PFSK-1 (cell line): Measurements from ENCODE around the gene SLITRK6.

ENCODE experiments used
- FOXP2 ChIP-seq: optimal IDR thresholded peaks from 2 replicates; pipeline ENCODE3; 2011; ENCODE audit warnings: borderline replicate concordance, control low read depth, inconsistent platforms; ENCODE audit not compliant: insufficient read depth; ENCODE audit errors: extremely low read length, extremely low read depth
- POLR2AphosphoS5 ChIP-seq: IDR thresholded peaks from 2 replicates; pipeline ENCODE4 v1.6.1; 2012; ENCODE audit warnings: low read depth, mild to moderate bottlenecking, control low read depth, low read length, moderate library complexity
- SIN3A ChIP-seq: IDR thresholded peaks from 2 replicates; pipeline ENCODE4 v1.6.1; 2012; ENCODE audit warnings: mild to moderate bottlenecking, low read length, moderate library complexity, borderline replicate concordance; ENCODE audit not compliant: insufficient read depth
- TAF1 ChIP-seq: IDR thresholded peaks from 2 replicates; pipeline ENCODE4 v1.6.1; 2012; ENCODE audit warnings: low read length, control low read depth, borderline replicate concordance; ENCODE audit not compliant: insufficient read depth
- TF ChIP-seq, protein P1 (sequence below), 2 experiments: IDR thresholded peaks; 2 replicates each; pipeline versions ENCODE4 v1.6.1 to v1.8.0; 2011 to 2012; ENCODE audit warnings: low read depth in 2 of 2, low read length in 2 of 2, control low read depth in 1 of 2, inconsistent platforms in 1 of 2, mild to moderate bottlenecking in 1 of 2, moderate library complexity in 1 of 2; ENCODE audit not compliant: insufficient read depth in 1 of 2

The SLITRK6 gene

DNA sequence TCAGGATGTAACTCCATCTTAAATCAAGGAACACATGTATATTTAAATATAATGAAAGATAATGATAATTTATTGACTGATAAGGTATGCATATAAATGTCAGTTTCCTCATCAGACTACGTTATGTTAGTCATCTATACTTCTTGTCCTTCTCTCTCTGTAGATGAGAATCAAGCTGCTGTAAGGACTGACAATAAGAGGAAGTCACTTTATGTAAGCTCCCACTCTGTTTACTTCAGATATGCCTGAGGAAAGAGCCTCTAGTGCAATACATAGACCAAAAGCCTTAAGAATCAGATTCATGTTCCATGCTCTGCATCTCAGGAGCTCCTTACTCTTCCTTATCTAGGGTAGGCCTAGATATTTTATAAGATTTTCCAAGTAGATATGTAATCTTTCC is 9.6 kb upstream of the SLITRK6 start:
- TF ChIP-seq, protein P1, sequence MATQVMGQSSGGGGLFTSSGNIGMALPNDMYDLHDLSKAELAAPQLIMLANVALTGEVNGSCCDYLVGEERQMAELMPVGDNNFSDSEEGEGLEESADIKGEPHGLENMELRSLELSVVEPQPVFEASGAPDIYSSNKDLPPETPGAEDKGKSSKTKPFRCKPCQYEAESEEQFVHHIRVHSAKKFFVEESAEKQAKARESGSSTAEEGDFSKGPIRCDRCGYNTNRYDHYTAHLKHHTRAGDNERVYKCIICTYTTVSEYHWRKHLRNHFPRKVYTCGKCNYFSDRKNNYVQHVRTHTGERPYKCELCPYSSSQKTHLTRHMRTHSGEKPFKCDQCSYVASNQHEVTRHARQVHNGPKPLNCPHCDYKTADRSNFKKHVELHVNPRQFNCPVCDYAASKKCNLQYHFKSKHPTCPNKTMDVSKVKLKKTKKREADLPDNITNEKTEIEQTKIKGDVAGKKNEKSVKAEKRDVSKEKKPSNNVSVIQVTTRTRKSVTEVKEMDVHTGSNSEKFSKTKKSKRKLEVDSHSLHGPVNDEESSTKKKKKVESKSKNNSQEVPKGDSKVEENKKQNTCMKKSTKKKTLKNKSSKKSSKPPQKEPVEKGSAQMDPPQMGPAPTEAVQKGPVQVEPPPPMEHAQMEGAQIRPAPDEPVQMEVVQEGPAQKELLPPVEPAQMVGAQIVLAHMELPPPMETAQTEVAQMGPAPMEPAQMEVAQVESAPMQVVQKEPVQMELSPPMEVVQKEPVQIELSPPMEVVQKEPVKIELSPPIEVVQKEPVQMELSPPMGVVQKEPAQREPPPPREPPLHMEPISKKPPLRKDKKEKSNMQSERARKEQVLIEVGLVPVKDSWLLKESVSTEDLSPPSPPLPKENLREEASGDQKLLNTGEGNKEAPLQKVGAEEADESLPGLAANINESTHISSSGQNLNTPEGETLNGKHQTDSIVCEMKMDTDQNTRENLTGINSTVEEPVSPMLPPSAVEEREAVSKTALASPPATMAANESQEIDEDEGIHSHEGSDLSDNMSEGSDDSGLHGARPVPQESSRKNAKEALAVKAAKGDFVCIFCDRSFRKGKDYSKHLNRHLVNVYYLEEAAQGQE (IDR thresholded peaks at IDR 0.05; ENCODE audit: insufficient read depth in 1 of 2, low read depth in 2 of 2, low read length in 2 of 2), result no peak
- TF ChIP-seq SIN3A (no peak), FOXP2 (no peak), TAF1 (no peak), POLR2AphosphoS5 (no peak)

DNA sequence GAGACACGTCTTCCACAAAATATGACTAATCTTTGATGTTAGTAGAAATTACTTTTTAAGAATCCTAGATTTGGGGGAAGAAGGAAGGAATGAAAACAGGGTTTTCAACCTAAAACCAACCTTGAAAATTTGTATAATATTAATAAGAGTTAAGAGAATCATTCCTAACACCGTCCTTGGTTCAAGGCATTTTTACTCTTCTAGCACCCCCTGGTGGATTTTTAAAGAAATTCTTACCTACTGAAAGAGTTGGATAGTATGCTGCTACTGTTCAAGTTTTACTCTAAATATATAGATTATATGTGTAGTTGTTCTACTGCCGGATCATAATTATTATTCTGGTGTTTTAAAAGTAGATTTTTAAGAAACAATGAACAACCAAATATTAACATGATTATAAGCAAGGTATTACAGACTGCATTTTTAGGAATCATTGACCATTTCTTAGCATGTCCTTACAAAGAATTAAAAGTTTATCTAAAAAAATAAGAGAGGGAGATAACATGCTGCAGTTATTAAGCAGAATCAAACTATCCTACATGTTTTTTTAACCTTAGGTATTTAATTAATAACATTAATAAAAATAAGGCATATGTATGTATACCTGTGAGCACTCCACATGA is 7.4 kb upstream of the SLITRK6 start:
- no peak for TF ChIP-seq FOXP2
- TF ChIP-seq, protein P1 (IDR thresholded peaks at IDR 0.05; ENCODE audit: insufficient read depth in 1 of 2, low read depth in 2 of 2, low read length in 2 of 2), result no peak
- TF ChIP-seq SIN3A, result no peak
- TF ChIP-seq POLR2AphosphoS5, result no peak
- no peak for TF ChIP-seq TAF1

DNA sequence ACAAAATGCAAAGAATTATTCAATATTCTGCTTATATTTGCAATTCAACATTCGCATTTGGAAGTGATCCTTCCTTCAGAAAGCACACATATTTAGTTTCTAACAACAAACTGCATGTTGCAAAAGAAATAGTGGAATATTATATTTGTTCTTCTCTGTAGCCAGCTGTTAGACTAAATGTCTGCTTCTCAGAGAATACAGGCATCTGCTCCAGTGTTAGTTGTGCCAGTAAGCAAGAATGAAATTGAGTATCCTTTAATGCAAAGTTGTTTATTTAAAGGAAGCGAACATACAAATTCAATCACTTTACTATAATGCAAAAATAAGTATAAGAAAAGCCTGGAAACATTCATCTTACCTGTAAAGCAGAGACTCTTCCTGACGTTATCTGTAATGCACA is 663 bp downstream of the SLITRK6 start:
- no peak for TF ChIP-seq FOXP2
- TF ChIP-seq, protein P1 (IDR thresholded peaks at IDR 0.05; ENCODE audit: insufficient read depth in 1 of 2, low read depth in 2 of 2, low read length in 2 of 2), result no peak
- TF ChIP-seq SIN3A, result no peak
- TF ChIP-seq TAF1, result no peak
- no peak for TF ChIP-seq POLR2AphosphoS5

DNA sequence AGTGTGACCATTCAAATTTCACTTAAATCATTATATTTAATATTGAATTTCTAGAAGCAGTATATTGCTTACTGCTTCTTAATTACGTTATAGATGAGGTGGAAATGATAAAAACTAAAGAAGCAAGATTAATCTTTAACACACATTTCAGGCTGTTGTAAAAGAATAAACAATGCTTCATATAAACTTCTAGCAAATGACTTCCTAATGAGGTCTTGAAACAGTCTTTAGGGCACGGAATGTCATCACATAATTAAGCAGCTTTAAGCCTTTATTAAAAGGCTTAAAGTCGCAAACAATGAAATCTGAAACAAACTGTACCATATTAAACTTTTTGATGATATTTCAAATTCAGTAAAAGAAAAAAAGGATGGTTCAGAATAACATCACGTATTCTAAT is 1.9 kb downstream of the SLITRK6 start:
- TF ChIP-seq SIN3A (no peak), POLR2AphosphoS5 (no peak), FOXP2 (no peak), TAF1 (no peak)
- TF ChIP-seq, protein P1 (IDR thresholded peaks at IDR 0.05; ENCODE audit: insufficient read depth in 1 of 2, low read depth in 2 of 2, low read length in 2 of 2), result no peak

DNA sequence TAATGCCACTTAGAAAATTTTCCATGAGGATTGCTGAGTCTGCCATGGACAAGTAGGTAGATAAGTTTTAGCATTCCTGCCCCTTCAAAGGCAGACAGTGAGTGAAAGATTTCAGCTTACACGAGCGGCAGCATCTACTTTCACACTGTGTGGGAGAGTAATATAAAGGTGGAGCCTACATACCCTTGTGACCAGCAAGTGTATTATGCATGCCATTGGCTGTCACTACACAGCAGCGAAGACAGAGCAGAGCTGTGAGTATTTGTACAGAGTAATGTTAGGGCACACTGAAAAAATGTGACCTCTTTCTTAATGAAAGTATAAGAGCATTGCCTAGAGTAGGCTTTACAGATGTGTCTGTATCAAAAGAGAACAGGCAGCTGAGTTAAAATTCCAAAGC is 14.0 kb downstream of the SLITRK6 start:
- TF ChIP-seq POLR2AphosphoS5 (no peak), SIN3A (no peak), FOXP2 (no peak), TAF1 (no peak)
- TF ChIP-seq, protein P1 (IDR thresholded peaks at IDR 0.05; ENCODE audit: insufficient read depth in 1 of 2, low read depth in 2 of 2, low read length in 2 of 2), result no peak
